Spleen (tissue), 11 donors: ENCODE data around the gene TMEM178B. TPM values are rescaled to one million over a fixed set of nuclear protein-coding genes. Genes with fewer than 3 reads are reported as not detected.

Experiments
- DNase-seq: peaks from one replicate; pipeline ENCODE4 v3.0.0-alpha.2; 2020
- H3K27ac ChIP-seq, 8 donors: fragments of 200-600 bp; sonication (generic) in 7 of 8; 1 replicate in 4 of 8; 2 replicates in 4 of 8; pipeline versions ENCODE4 v1.5.0 to v1.8.0; 2016 to 2021; ENCODE audit warnings: inconsistent platforms in 4 of 8, mild to moderate bottlenecking in 4 of 8, moderate library complexity in 1 of 8
- H3K27me3 ChIP-seq, 7 donors: fragments of 200-600 bp; sonication (generic) in 6 of 7; replicated peaks in 1 of 7; 1 replicate in 4 of 7; 2 replicates in 3 of 7; pipeline versions ENCODE4 v1.5.0 to v1.8.0; 2016 to 2021; ENCODE audit warnings: inconsistent platforms in 3 of 7, mild to moderate bottlenecking in 1 of 7
- H3K36me3 ChIP-seq, 6 donors: fragments of 200-600 bp; sonication (generic) in 5 of 6; 1 replicate in 4 of 6; 2 replicates in 2 of 6; pipeline versions ENCODE4 v1.5.0 to v1.8.0; 2016 to 2021; ENCODE audit warnings: inconsistent platforms in 2 of 6
- H3K4me1 ChIP-seq, 6 donors: fragments of 200-600 bp; sonication (generic) in 5 of 6; 1 replicate in 3 of 6; 2 replicates in 3 of 6; pipeline versions ENCODE4 v1.5.0 to v1.8.0; 2016 to 2021; ENCODE audit warnings: inconsistent platforms in 3 of 6
- H3K4me3 ChIP-seq, 8 donors: fragments of 200-600 bp; sonication (generic) in 7 of 8; 1 replicate in 4 of 8; 2 replicates in 4 of 8; pipeline versions ENCODE4 v1.5.0 to v1.8.0; 2016 to 2021; ENCODE audit warnings: inconsistent platforms in 4 of 8, mild to moderate bottlenecking in 4 of 8, moderate library complexity in 2 of 8
- H3K9me3 ChIP-seq, 8 donors: fragments of 200-600 bp; sonication (generic) in 7 of 8; 1 replicate in 4 of 8; 2 replicates in 4 of 8; pipeline versions ENCODE4 v1.5.0 to v1.8.0; 2016 to 2021; ENCODE audit warnings: inconsistent platforms in 4 of 8
- CTCF ChIP-seq, 11 experiments: fragments of 200-600 bp in 7 of 11; fragments of 450-650 bp in 4 of 11; sonication (generic) in 4 of 11; IDR thresholded peaks in 8 of 11; conservative IDR thresholded peaks in 3 of 11; 1 replicate in 7 of 11; 2 replicates in 4 of 11; pipeline versions ENCODE4 v1.4.0 to v1.8.0; 2016 to 2021; ENCODE audit warnings: antibody characterized with exemption in 11 of 11, inconsistent platforms in 4 of 11, mild to moderate bottlenecking in 1 of 11
- POLR2A ChIP-seq, 3 donors: fragments of 450-650 bp; IDR thresholded peaks; one replicate each; pipeline ENCODE4 v1.5.1; 2017; ENCODE audit warnings: antibody characterized with exemption in 3 of 3, mild to moderate bottlenecking in 1 of 3
- POLR2AphosphoS5 ChIP-seq, 3 donors: sonication (generic); formaldehyde crosslinking; IDR thresholded peaks; one replicate each; pipeline ENCODE4 v1.5.1; 2017; ENCODE audit warnings: antibody characterized with exemption in 3 of 3
- WGBS, 5 donors: extraction: QIAGEN DNeasy Blood & Tissue Kit in 3 of 5; methylation state at CpG; one replicate each; pipeline versions ENCODE4 v1.1.5 to v1.1.7; 2013 to 2018; 5-methylcytosine and 5-hydroxymethylcytosine counted together
- intact Hi-C: fragments of 100-400 bp; cut with DNase I; formaldehyde crosslinking; loops from one replicate; pipeline ENCODE4 v1.15.0; 2023; ENCODE audit warnings: low total_unique reads
- polyA plus RNA-seq, 3 donors: library from polyadenylated mRNA; stranded (reverse); fragments of 200-250 nt; gene quantifications; one replicate each; pipeline ENCODE4 v1.2.1, GENCODE V29; 2013
- total RNA-seq, 7 donors: library from RNA; depleted of rRNA in 3 of 7; stranded (reverse); fragments of >200 nt in 3 of 7; fragmentation: NEBNext Ultra II Directional in 4 of 7; extraction: Animal tissue kit (Norgen Biotek cat#: 25700) in 4 of 7; gene quantifications; one replicate each; pipeline versions ENCODE4 v1.1.0 to v1.2.1, GENCODE V29; 2016 to 2021
- donor health status: healthy with polysubstance abuse.
- donor health status: DM: no; HTN: no; CAD: no; lungs with moderate emphysema.
- donor health status: DM: no; HTN: no; CAD: no.
- donor health status: Bipolar disorder and iron deficiency.
- donor health status: healthy.
- donor health status: DM: no; HTN: no; CAD: no.
- donor health status: DM: yes; HTN: yes; CAD: no.

TMEM178B gene
- total and polyA plus RNA-seq, 10 donors: 0.35 to 5.5 (median 1.3) TPM

GRCh38 chr7:141286522-141286921 lies 212.7 kb downstream of the TMEM178B start:
- Histone ChIP-seq H3K4me3 (no peak overlapping the region), H3K9me3 (no peaks in the 10 kb centered on the region), H3K4me1 (no peaks in the 10 kb centered on the region), H3K27me3 (no peaks in the 10 kb centered on the region), H3K36me3 (no peaks in the 10 kb centered on the region), H3K27ac (no peak overlapping the region)
- no peak for DNase-seq
- intact Hi-C loops: no loop called here
- TF ChIP-seq POLR2A (IDR thresholded peaks at IDR 0.05) (no peak), POLR2AphosphoS5 (IDR thresholded peaks at IDR 0.05) (no peak), CTCF (IDR thresholded peaks at IDR 0.05 in 8 of 11, conservative IDR thresholded peaks at IDR 0.05 in 3 of 11) (no peak)
- 71 to 83% (median 74%) methylated on average over 3 of the region's 3 CpGs for WGBS, 5 donors

- Histone ChIP-seq H3K4me1 (no peaks in the 10 kb centered on the region), H3K27ac (no peak overlapping the region), H3K27me3 (no peaks in the 10 kb centered on the region), H3K36me3 (no peaks in the 10 kb centered on the region), H3K9me3 (no peaks in the 10 kb centered on the region), H3K4me3 (no peak overlapping the region)
- 46 to 66% (median 59%) methylated on average over 5 of the region's 5 CpGs for WGBS, 5 donors
- TF ChIP-seq POLR2AphosphoS5 (IDR thresholded peaks at IDR 0.05) (no peak), CTCF (IDR thresholded peaks at IDR 0.05 in 8 of 11, conservative IDR thresholded peaks at IDR 0.05 in 3 of 11) (no peak), POLR2A (IDR thresholded peaks at IDR 0.05) (no peak)
- intact Hi-C loops: no loop called here
- DNase-seq: no peak
Observed at GRCh38 chr7:141287936-141288335, 214.1 kb downstream of the TMEM178B start.

GRCh38 chr7:141288626-141289025 lies 214.8 kb downstream of the TMEM178B start:
- Histone ChIP-seq H3K9me3 (no peaks in the 10 kb centered on the region), H3K4me1 (no peaks in the 10 kb centered on the region), H3K27me3 (no peaks in the 10 kb centered on the region), H3K36me3 (no peaks in the 10 kb centered on the region), H3K27ac (no peak overlapping the region), H3K4me3 (no peak overlapping the region)
- TF ChIP-seq CTCF (IDR thresholded peaks at IDR 0.05 in 8 of 11, conservative IDR thresholded peaks at IDR 0.05 in 3 of 11) (no peak), POLR2A (IDR thresholded peaks at IDR 0.05) (no peak), POLR2AphosphoS5 (IDR thresholded peaks at IDR 0.05) (no peak)
- intact Hi-C loops: no loop called here
- DNase-seq: no peak
- WGBS, 5 donors: 88 to 94% (median 91%) methylated on average over 7 of the region's 7 CpGs

- 91 to 98% (median 96%) methylated on average over 8 of the region's 8 CpGs for WGBS, 5 donors
- DNase-seq: no peak
- H3K36me3 ChIP-seq: no peaks in the 10 kb centered on the region
- intact Hi-C loops: no loop called here
- H3K4me1 ChIP-seq: no peaks in the 10 kb centered on the region
- no peaks in the 10 kb centered on the region for H3K9me3 ChIP-seq
- no peak overlapping the region for H3K4me3 ChIP-seq
- H3K27me3 ChIP-seq: no peaks in the 10 kb centered on the region
- TF ChIP-seq CTCF (IDR thresholded peaks at IDR 0.05 in 8 of 11, conservative IDR thresholded peaks at IDR 0.05 in 3 of 11): no peak
- no peak for TF ChIP-seq POLR2AphosphoS5 (IDR thresholded peaks at IDR 0.05)
- TF ChIP-seq POLR2A (IDR thresholded peaks at IDR 0.05): no peak
- no peak overlapping the region for H3K27ac ChIP-seq
Observed at GRCh38 chr7:141290365-141290764, 216.5 kb downstream of the TMEM178B start.
